ENCODE data around the gene APOOL.
"Not testable (repeated sequence)": the region's sequence is repeated elsewhere in the genome, so short reads cannot be mapped to it uniquely, and the experiment has no call there.

Gene APOOL, protein sequence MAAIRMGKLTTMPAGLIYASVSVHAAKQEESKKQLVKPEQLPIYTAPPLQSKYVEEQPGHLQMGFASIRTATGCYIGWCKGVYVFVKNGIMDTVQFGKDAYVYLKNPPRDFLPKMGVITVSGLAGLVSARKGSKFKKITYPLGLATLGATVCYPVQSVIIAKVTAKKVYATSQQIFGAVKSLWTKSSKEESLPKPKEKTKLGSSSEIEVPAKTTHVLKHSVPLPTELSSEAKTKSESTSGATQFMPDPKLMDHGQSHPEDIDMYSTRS
- 7.8 to 12.4 (median 10.8) reads per million in 4 experiments for total RNA-seq

- peak; percentile 35 for DNase-seq
Observed at GRCh38 chrX:85003655-85004244, at the start of gene APOOL. Gene APOOL, plus strand, starts transcription at chrX:85003877. Its CDS starts 36 bp downstream, at chrX:85003913.

- DNase-seq: no peak
Observed at GRCh38 chrX:84956304-84956703, 47.4 kb upstream of the APOOL start.

GRCh38 chrX:84974803-84975202 lies 28.9 kb upstream of the APOOL start:
- DNase-seq: no peak

GRCh38 chrX:84991739-84992138 lies 11.9 kb upstream of the APOOL start:
- DNase-seq: not testable (repeated sequence)

GRCh38 chrX:84993150-84993549 lies 10.5 kb upstream of the APOOL start:
- DNase-seq: no peak

GRCh38 chrX:85001344-85001743 lies 2.3 kb upstream of the APOOL start:
- no peak for DNase-seq

GRCh38 chrX:85004255-85004654 lies 578 bp downstream of the APOOL start:
- no peak for DNase-seq

- DNase-seq: no peak
Observed at GRCh38 chrX:85012098-85012497, 8.4 kb downstream of the APOOL start.

DNA sequence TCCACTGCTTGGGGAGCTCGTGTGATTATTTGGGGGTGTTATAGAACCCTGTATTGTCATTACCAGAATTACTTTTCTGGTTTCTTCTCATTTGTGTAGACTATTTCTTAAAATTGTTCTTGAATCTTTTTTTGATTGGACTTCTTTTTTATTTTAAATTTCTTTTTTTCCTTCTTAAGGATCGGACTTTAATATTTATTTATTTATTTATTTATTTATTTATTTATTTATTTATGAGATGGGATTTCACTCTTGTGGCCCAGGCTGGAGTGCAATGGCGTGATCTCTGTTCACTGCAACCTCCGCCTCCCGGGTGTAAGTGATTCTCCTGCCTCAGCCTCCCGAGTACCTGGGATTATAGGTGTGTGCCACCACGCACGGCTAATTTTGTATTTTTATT lies 11.7 kb downstream of the APOOL start:
- not testable (repeated sequence) for DNase-seq

DNA sequence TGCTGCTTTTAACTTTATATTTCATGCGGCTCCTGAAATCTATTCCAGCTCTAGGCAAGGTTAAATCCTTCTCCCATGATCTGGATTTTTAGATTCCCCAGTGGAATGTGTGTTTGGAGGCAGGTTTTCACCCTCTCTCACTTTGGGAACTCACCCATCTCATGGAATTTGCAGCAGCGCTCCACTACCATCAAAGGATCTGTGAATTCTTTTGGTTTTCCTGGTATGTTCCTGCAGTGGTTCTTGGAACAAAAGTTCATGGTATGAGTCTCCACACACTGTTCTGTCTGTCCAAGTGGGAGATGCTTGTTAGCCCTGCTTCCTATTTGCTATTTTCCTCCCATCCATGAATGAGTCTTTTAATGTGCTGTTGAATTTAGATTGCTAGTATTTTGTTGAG lies 14.0 kb downstream of the APOOL start:
- no peak for DNase-seq

- DNase-seq: no peak
Observed at GRCh38 chrX:85018471-85018870, 14.8 kb downstream of the APOOL start.

GRCh38 chrX:85020216-85020615 lies 16.5 kb downstream of the APOOL start:
- no peak for DNase-seq

- DNase-seq: no peak
Observed at GRCh38 chrX:85024044-85024443, 20.4 kb downstream of the APOOL start.

DNA sequence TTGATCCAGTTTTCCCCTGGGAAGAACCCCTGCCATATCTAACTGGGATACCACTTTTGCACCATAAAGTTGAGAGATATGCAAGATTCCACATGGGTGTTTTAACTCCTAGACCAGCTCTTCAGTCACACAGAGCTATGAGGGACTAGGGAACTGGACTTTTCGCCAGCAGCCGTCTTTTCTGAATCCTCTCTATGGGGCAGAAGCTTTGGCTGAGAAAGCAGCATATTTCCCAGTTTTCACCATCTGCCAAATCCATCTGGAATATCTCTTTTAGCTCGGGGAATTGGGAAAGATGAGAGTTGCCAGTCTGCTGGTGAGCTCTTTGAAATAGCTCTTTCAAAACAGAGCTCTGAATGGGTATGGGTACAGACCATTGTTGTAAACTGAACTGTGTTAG lies 20.9 kb downstream of the APOOL start:
- no peak for DNase-seq

DNA sequence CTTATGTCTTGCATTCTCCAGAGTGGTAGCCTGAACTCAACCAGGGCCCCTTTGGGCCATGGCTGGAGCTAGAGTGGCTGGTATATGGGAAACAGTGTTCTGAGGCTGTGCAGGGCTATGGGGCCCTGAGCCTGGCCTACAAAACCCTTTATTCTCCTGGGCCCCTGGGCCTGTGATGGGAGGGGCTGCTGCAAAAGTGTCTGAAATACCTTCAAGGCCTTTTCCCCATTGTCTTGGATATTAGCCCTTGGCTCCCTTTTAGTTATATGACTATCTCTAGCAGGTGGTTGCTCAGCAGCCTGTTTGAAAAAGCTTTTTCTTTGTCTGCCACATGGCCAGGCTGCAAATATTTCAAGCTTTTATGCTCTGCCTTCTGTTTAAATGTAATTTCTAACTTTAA lies 22.5 kb downstream of the APOOL start:
- no peak for DNase-seq

GRCh38 chrX:85029043-85029442 lies 25.4 kb downstream of the APOOL start:
- no peak for DNase-seq

GRCh38 chrX:85031505-85031904 lies 27.8 kb downstream of the APOOL start:
- DNase-seq: no peak

DNA sequence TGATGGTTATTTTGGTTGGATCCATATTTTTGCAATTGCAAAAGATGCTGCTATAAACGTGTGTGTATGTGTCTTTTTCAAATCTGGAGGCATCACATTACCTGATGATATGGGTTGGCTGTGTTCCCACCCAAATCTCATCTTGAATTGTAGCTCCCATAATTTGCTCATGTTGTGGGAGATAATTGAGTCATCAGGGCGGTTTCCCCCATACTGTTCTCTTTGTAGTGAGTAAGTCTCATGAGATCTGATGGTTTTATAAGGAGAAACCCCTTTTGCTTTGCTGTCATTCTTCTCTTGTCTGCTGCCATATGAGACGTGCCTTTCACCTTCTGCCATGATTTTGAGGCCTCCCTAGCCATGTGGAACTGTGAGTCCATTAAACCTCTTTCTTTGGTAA lies 33.4 kb downstream of the APOOL start:
- no peak for DNase-seq

DNA sequence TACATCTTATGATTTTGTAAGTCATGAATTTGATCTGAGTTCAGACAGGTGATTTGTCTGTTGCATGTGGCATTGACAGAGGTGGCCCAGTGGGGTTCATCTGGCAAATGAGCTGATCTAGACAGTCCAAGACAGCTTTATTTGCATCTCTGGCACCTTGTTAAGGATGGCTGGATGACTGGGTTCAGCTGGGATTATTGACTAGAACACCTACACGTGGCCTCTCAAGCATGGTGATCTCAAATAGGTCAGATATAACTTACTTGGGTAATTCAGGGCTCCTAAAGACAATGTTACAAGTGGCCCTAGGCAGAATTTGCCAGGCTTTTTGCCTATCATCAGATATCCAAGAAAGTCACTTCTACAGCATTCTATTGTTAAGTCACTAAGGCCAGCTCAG lies 48.0 kb downstream of the APOOL start:
- no peak for DNase-seq

GRCh38 chrX:85052205-85052604 lies 48.5 kb downstream of the APOOL start:
- DNase-seq: no peak

GRCh38 chrX:85052636-85053343 lies 49.1 kb downstream of the APOOL start:
- DNase-seq: no peak

GRCh38 chrX:85065512-85066198 lies 62.0 kb downstream of the APOOL start:
- no peak for DNase-seq

DNA sequence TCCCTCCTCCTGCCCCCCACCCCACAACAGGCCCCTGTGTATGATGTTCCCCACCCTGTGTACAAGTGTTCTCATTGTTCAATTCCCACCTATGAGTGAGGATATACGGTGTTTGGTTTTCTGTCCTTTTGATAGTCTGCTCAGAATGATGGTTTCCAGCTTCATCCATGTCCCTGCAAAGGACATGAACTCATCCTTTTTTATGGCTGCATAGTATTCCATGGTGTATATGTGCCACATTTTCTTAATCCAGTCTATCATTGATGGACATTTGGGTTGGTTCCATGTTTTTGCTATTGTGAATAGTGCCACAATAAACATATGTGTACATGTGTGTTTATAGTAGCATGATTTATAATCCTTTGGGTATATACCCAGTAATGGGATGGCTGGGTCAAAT lies 73.6 kb downstream of the APOOL start:
- DNase-seq: not testable (repeated sequence)
